HepG2 (cell line): ENCODE results near the gene MYO18A. TPM values are rescaled to one million over a fixed set of nuclear protein-coding genes. Genes with fewer than 3 reads are reported as not detected.

ENCODE experiments used
- ATAC-seq: fragments of 200-7000 bp; cut with Tn5 transposase; 3 replicates; pipeline ENCODE4 v1.9.1; 2020; ENCODE audit warnings: mild to moderate bottlenecking, moderate library complexity
- BruUV-seq: library from RNA; stranded (reverse); fragments of 400-500 nt; replicated peaks from 2 replicates; lab custom pipeline; 2021; lab: Mats Ljungman, UMichigan
- CTCF ChIA-PET: fragments of 300-600 bp; formaldehyde crosslinking; extraction: SDS; loops from one replicate; lab custom pipeline; 2021; ENCODE audit warnings: low total read pairs, inconsistent platforms, low intra/inter-chr PET ratio; lab: Yijun Ruan, JAX
- POLR2A ChIA-PET: fragments of 350-600 bp; sonication (Branson Sonifier 250); formaldehyde crosslinking; loops from one replicate; lab custom pipeline; 2020; ENCODE audit warnings: antibody characterized with exemption, inconsistent platforms; lab: Yijun Ruan, JAX
- DNase-seq: peaks from one replicate; pipeline ENCODE4 v3.0.0-alpha.2; 2015; ENCODE audit warnings: low spot score
- FAIRE-seq: peaks from 3 replicates; lab custom pipeline; 2011; peaks lifted over from hg19 to GRCh38; lab: Jason Lieb, UNC
- H2AFZ ChIP-seq: one replicate; pipeline ENCODE4 v1.6.1; 2011; ENCODE audit warnings: low read length, inconsistent platforms
- H3K27ac ChIP-seq: fragments of 300-600 bp; 3 replicates; pipeline ENCODE4 v1.8.0; 2011; ENCODE audit warnings: mixed run types, mild to moderate bottlenecking, mixed read lengths, low read length, inconsistent platforms; ENCODE audit not compliant: insufficient read depth; ENCODE audit errors: extremely low read length
- H3K27me3 ChIP-seq, 2 experiments: fragments of 200-600 bp in 1 of 2; 2 replicates in 1 of 2; 3 replicates in 1 of 2; pipeline versions ENCODE4 v1.6.0 to v1.8.0; 2011; ENCODE audit warnings: low read length in 2 of 2, mild to moderate bottlenecking in 2 of 2, moderate library complexity in 2 of 2, inconsistent platforms in 1 of 2; ENCODE audit not compliant: insufficient read depth in 2 of 2, control insufficient read depth in 1 of 2
- H3K36me3 ChIP-seq, 2 experiments: fragments of 200-600 bp in 1 of 2; replicated peaks in 1 of 2; 2 replicates in 1 of 2; 3 replicates in 1 of 2; pipeline versions ENCODE4 v1.5.1 to v1.8.0; 2011; ENCODE audit warnings: low read length in 2 of 2, inconsistent platforms in 1 of 2; ENCODE audit not compliant: insufficient read depth in 2 of 2, control insufficient read depth in 1 of 2
- H3K4me1 ChIP-seq: 2 replicates; pipeline ENCODE4 v1.5.1; 2012; ENCODE audit warnings: low read length, inconsistent platforms; ENCODE audit not compliant: insufficient read depth
- H3K4me2 ChIP-seq: 2 replicates; pipeline ENCODE4 v1.6.0; 2011; ENCODE audit warnings: low read depth, low read length, inconsistent platforms
- H3K4me3 ChIP-seq, 3 experiments: fragments of 200-600 bp in 1 of 3; sonication (generic), shearing (Covaris generic) in 1 of 3; replicated peaks in 1 of 3; 2 replicates each; pipeline ENCODE4 v1.5.1; 2011 to 2016; ENCODE audit warnings: low read length in 3 of 3, inconsistent platforms in 2 of 3, low read depth in 2 of 3, mild to moderate bottlenecking in 2 of 3, control low read depth in 1 of 3, mixed read lengths in 1 of 3; ENCODE audit not compliant: insufficient read depth in 1 of 3
- H3K79me2 ChIP-seq: one replicate; pipeline ENCODE4 v1.6.1; 2011; ENCODE audit warnings: low read length, inconsistent platforms; ENCODE audit not compliant: insufficient read depth
- H3K9ac ChIP-seq: 2 replicates; pipeline ENCODE4 v1.6.0; 2011; ENCODE audit warnings: mild to moderate bottlenecking, low read depth, low read length, inconsistent platforms; ENCODE audit not compliant: insufficient read depth
- H3K9me3 ChIP-seq: 2 replicates; pipeline ENCODE4 v1.5.1; 2012; ENCODE audit warnings: mild to moderate bottlenecking, low read length
- H4K20me1 ChIP-seq: 2 replicates; pipeline ENCODE4 v1.6.0; 2011; ENCODE audit warnings: inconsistent platforms, mild to moderate bottlenecking, low read length, moderate library complexity; ENCODE audit not compliant: insufficient read depth
- CBX5 ChIP-seq: sonication (generic); formaldehyde crosslinking; IDR thresholded peaks from 2 replicates; pipeline ENCODE4 v1.4.0; 2020; ENCODE audit warnings: missing genetic modification reagents, borderline replicate concordance
- ETV6 ChIP-seq: sonication (generic); formaldehyde crosslinking; conservative IDR thresholded peaks from 2 replicates; pipeline ENCODE4 v1.4.0; 2020; ENCODE audit warnings: missing genetic modification reagents
- HCFC1 ChIP-seq: fragments of 150-350 bp; IDR thresholded peaks from 2 replicates; pipeline ENCODE4 v1.6.1; 2014; ENCODE audit warnings: low read depth, low read length
- HMG20B ChIP-seq: conservative IDR thresholded peaks from 2 replicates; pipeline ENCODE4 v1.6.1; 2016; ENCODE audit warnings: missing genetic modification reagents, missing compliant biosample characterization
- IRF9 ChIP-seq: sonication (generic); formaldehyde crosslinking; IDR thresholded peaks from 2 replicates; pipeline ENCODE4 v1.8.0; 2022; ENCODE audit warnings: missing genetic modification reagents, mild to moderate bottlenecking, borderline replicate concordance
- KDM5A ChIP-seq: fragments of 200-600 bp; sonication (generic); IDR thresholded peaks from 2 replicates; pipeline ENCODE4 v1.7.0; 2018; ENCODE audit warnings: antibody characterized with exemption, mild to moderate bottlenecking, low read length, borderline replicate concordance
- ZBTB37 ChIP-seq: sonication (generic); formaldehyde crosslinking; IDR thresholded peaks from 2 replicates; pipeline ENCODE4 v1.4.0; 2020; ENCODE audit warnings: mild to moderate bottlenecking, missing genetic modification reagents
- ZKSCAN8 ChIP-seq: IDR thresholded peaks from 2 replicates; pipeline ENCODE4 v1.6.1; 2016; ENCODE audit warnings: borderline replicate concordance, missing genetic modification reagents, missing compliant biosample characterization
- ZNF280B ChIP-seq: sonication (generic); formaldehyde crosslinking; IDR thresholded peaks from 2 replicates; pipeline ENCODE4 v1.5.0; 2020; ENCODE audit warnings: missing genetic modification reagents, mild to moderate bottlenecking, borderline replicate concordance
- ZNF614 ChIP-seq: IDR thresholded peaks from 2 replicates; pipeline ENCODE4 v1.6.1; 2018; ENCODE audit warnings: missing biosample characterization, missing genetic modification reagents, inconsistent platforms, borderline replicate concordance
- ZNF746 ChIP-seq: sonication (generic); formaldehyde crosslinking; IDR thresholded peaks from 2 replicates; pipeline ENCODE4 v1.8.0; 2022; ENCODE audit warnings: mild to moderate bottlenecking, missing genetic modification reagents
- ZSCAN29 ChIP-seq: sonication (generic); formaldehyde crosslinking; conservative IDR thresholded peaks from 2 replicates; pipeline ENCODE4 v1.4.0; 2020; ENCODE audit warnings: mild to moderate bottlenecking, missing genetic modification reagents
- WGBS: methylation state at CpG from one replicate; pipeline ENCODE4 v1.1.6; 2017; ENCODE audit warnings: low lambda C conversion rate; 5-methylcytosine and 5-hydroxymethylcytosine counted together
- in situ Hi-C: cut with HindIII; loops from 2 replicates; pipeline ENCODE4 v1.10.0; 2017; ENCODE audit warnings: low pct_unique_long_range_greater_than_20kb; ENCODE audit not compliant: extremely low pct_ligation_motif_present
- intact Hi-C: fragments of 100-400 bp; cut with micrococcal nuclease; formaldehyde crosslinking; loops from one replicate; pipeline ENCODE4 v1.10.0; 2022; ENCODE audit not compliant: unreplicated experiment
- polyA plus RNA-seq, 8 experiments: library from polyadenylated mRNA; depleted of rRNA in 3 of 8; stranded (reverse) in 7 of 8; unstranded in 1 of 8; fragments of >200 nt; fragmentation: Illumina TruSeq in 4 of 8; extraction: Trizol in 4 of 8; gene quantifications; 2 replicates each; pipeline versions ENCODE4 v1.2.1 to v1.2.3, GENCODE V29; 2011 to 2016; ENCODE audit warnings: low read depth in 4 of 8, missing spikeins in 1 of 8, mixed read lengths in 1 of 8; ENCODE audit not compliant: insufficient read depth in 1 of 8
- total RNA-seq, 5 experiments: library from RNA; depleted of rRNA; stranded (reverse); fragments of >200 nt; fragmentation: Illumina TruSeq; extraction: Trizol; gene quantifications; 2 replicates each; pipeline ENCODE4 v1.2.3, GENCODE V29; 2016; ENCODE audit warnings: low read depth in 1 of 5
- TF ChIP-seq, protein P1 (sequence below): sonication (generic); formaldehyde crosslinking; IDR thresholded peaks from 2 replicates; pipeline ENCODE4 v1.9.0; 2021; ENCODE audit warnings: missing genetic modification reagents, mild to moderate bottlenecking, borderline replicate concordance

MYO18A gene
- total and polyA plus RNA-seq, 2 of the 13 experiments (the other 11 are each of a cell fraction or from before 2014, with no cell fraction given), result 16.8 to 24.8 TPM

DNA sequence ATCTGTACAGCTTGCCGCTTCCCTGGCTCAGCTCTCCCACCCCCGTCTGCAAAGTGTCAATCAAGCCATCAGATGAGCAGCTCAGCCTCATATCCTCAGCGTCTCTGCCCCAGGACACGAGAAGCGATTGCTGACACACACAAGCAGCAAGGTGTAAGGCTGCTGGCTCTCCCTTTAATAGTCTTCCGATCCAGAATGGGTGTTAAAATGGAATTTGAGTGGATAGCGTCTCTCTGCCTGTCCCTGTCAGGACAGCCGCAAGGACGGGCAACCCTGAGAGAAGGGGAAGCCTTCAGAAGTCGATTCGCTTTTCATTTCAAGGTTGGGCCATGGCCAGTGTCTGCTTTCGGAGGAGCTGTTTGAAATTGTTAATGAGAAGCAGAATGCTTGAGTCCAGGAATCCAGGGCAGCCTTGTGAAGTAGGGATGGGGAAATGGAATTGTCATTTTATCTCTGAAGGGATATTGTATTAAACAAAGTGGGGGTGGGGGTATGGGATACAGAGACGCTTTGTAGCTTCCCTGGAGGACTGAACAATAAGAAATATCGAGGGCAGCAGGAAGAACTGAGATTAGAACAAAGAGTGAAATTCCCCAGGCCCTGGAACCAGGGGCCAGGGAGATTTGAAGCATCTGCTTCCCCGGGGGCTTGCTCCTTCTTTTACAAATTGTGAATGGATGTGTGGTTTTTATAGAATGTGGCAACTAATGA lies 142.0 kb downstream of the MYO18A start (continued):
- TF ChIP-seq ZBTB37 (CRISPR knock-in tag) (no peak), ZSCAN29 (CRISPR knock-in tag) (no peak)

DNA sequence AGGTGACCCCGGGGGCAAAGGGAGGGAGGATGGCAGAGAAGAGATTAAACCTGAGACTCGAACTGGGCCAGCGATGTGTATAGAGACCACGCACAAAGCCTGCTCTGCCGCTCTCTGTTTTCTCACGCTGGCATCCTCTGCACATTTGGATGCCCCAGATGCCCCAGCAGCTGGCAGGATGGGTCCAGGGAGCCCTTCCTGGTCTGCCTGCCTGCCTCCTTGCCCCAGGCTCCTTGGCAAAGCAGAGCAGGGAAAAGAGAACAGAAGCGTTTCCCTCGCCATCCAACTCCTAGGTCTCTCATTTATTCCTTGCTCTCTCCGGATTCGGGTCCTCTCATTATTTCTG lies 142.5 kb downstream of the MYO18A start:
- Histone ChIP-seq H3K27me3 (peaks cover 0 to 26% of the 10 kb centered on the region in 2 experiments; a peak in 4 of 5 replicates), H3K4me3 (no peak overlapping the region), H3K4me2 (no peak overlapping the region), H4K20me1 (no peaks in the 10 kb centered on the region), H3K79me2 (no peaks in the 10 kb centered on the region), H3K9ac (no peak overlapping the region), H2AFZ (no peak overlapping the region), H3K4me1 (peaks cover 43% of the 10 kb centered on the region), H3K9me3 (peaks cover 10% of the 10 kb centered on the region; the same call in 1 of the 2 replicates), H3K36me3 (no peaks in the 10 kb centered on the region), H3K27ac (no peak overlapping the region)
- POLR2A ChIA-PET, result no interaction called here
- CTCF ChIA-PET, result no interaction called here
- no TSS peak for BruUV-seq
- 68% methylated on average over 9 of the region's 10 CpGs for WGBS
- TF ChIP-seq ZNF614 (no peak), KDM5A (no peak), ETV6 (no peak), ZNF746 (CRISPR knock-in tag) (no peak), ZKSCAN8 (no peak), IRF9 (no peak), HCFC1 (no peak), CBX5 (CRISPR knock-in tag) (no peak), HMG20B (CRISPR knock-in tag) (no peak), ZNF280B (no peak)
- TF ChIP-seq, protein P1, sequence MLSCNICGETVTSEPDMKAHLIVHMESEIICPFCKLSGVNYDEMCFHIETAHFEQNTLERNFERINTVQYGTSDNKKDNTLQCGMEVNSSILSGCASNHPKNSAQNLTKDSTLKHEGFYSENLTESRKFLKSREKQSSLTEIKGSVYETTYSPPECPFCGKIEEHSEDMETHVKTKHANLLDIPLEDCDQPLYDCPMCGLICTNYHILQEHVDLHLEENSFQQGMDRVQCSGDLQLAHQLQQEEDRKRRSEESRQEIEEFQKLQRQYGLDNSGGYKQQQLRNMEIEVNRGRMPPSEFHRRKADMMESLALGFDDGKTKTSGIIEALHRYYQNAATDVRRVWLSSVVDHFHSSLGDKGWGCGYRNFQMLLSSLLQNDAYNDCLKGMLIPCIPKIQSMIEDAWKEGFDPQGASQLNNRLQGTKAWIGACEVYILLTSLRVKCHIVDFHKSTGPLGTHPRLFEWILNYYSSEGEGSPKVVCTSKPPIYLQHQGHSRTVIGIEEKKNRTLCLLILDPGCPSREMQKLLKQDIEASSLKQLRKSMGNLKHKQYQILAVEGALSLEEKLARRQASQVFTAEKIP (CRISPR knock-in tag), result no peak
- FAIRE-seq (no peak), DNase-seq (no peak), ATAC-seq (no peak)
- intact Hi-C loops, result no loop called here
- in situ Hi-C loops, result no loop called here
